KMS-11 (cell line): ENCODE data around the gene ECT2L.

Source experiments
- H2AFZ ChIP-seq: fragments of 200-600 bp; sonication (generic); 2 replicates; pipeline ENCODE4 v1.6.1; 2016; ENCODE audit warnings: antibody characterized with exemption, mixed run types, low read depth
- H3K27ac ChIP-seq: fragments of 200-600 bp; sonication (generic); 2 replicates; pipeline ENCODE4 v1.6.1; 2016; ENCODE audit warnings: mild to moderate bottlenecking, mixed run types
- H3K27me3 ChIP-seq: fragments of 200-600 bp; sonication (generic); 2 replicates; pipeline ENCODE4 v1.6.1; 2017; ENCODE audit warnings: mild to moderate bottlenecking, low read depth, mixed run types, moderate library complexity; ENCODE audit not compliant: insufficient read depth
- H3K36me3 ChIP-seq: fragments of 200-600 bp; sonication (generic); 2 replicates; pipeline ENCODE4 v1.6.1; 2017; ENCODE audit warnings: mild to moderate bottlenecking, mixed run types; ENCODE audit not compliant: insufficient read depth
- H3K4me1 ChIP-seq: fragments of 200-600 bp; sonication (generic); 2 replicates; pipeline ENCODE4 v1.6.1; 2016; ENCODE audit warnings: mild to moderate bottlenecking, low read depth, mixed run types; ENCODE audit not compliant: poor library complexity, severe bottlenecking
- H3K4me2 ChIP-seq: fragments of 200-600 bp; sonication (generic); 2 replicates; pipeline ENCODE4 v1.7.0; 2016; ENCODE audit warnings: mild to moderate bottlenecking, mixed run types
- H3K4me3 ChIP-seq: fragments of 200-600 bp; sonication (generic); IDR thresholded peaks from 2 replicates; pipeline ENCODE4 v1.6.1; 2017; ENCODE audit warnings: low read depth, low read length, mixed read lengths; ENCODE audit not compliant: insufficient read depth
- H3K79me2 ChIP-seq: fragments of 200-600 bp; sonication (generic); 2 replicates; pipeline ENCODE4 v1.6.1; 2016; ENCODE audit warnings: low read depth, mixed run types; ENCODE audit not compliant: insufficient read depth
- H3K9ac ChIP-seq: fragments of 200-600 bp; sonication (generic); 2 replicates; pipeline ENCODE4 v1.6.1; 2016; ENCODE audit warnings: mild to moderate bottlenecking, mixed run types
- H4K20me1 ChIP-seq: fragments of 200-600 bp; sonication (generic); 2 replicates; pipeline ENCODE4 v1.6.1; 2016; ENCODE audit warnings: mild to moderate bottlenecking, mixed run types; ENCODE audit not compliant: insufficient read depth
- TF ChIP-seq, protein P1 (sequence below): fragments of 200-600 bp; sonication (generic); conservative IDR thresholded peaks from 2 replicates; pipeline ENCODE4 v1.6.1; 2017; ENCODE audit warnings: low read depth, mild to moderate bottlenecking, antibody characterized with exemption, low read length, moderate library complexity, mixed read lengths

Gene ECT2L

DNA sequence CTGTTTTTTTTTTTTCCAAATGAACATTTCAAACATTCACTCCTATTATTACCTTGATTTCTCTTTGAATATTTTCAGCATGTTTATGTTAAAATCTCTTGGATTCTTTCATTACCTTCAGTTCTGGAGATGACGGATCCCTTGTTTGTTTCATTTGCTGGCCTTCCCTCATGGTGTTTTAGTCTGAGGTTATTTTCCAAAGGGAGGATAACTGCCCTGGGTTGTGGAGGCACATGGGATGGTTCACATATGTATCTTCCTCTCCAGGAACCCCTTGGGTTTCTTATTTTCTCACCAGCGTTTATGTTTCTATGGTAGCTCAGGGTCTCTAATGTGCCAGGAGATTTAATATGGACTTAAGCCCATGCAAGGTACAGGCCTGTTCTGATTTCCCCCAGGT is 36.3 kb downstream of the ECT2L start:
- H2AFZ ChIP-seq = no peak overlapping the region
- TF ChIP-seq, protein P1, sequence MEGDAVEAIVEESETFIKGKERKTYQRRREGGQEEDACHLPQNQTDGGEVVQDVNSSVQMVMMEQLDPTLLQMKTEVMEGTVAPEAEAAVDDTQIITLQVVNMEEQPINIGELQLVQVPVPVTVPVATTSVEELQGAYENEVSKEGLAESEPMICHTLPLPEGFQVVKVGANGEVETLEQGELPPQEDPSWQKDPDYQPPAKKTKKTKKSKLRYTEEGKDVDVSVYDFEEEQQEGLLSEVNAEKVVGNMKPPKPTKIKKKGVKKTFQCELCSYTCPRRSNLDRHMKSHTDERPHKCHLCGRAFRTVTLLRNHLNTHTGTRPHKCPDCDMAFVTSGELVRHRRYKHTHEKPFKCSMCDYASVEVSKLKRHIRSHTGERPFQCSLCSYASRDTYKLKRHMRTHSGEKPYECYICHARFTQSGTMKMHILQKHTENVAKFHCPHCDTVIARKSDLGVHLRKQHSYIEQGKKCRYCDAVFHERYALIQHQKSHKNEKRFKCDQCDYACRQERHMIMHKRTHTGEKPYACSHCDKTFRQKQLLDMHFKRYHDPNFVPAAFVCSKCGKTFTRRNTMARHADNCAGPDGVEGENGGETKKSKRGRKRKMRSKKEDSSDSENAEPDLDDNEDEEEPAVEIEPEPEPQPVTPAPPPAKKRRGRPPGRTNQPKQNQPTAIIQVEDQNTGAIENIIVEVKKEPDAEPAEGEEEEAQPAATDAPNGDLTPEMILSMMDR = no peak
- H3K4me1 ChIP-seq = no peaks in the 10 kb centered on the region
- H3K27me3 ChIP-seq = no peaks in the 10 kb centered on the region
- H4K20me1 ChIP-seq = no peaks in the 10 kb centered on the region
- H3K4me3 ChIP-seq = no peak overlapping the region
- H3K36me3 ChIP-seq = no peaks in the 10 kb centered on the region
- no peak overlapping the region for H3K9ac ChIP-seq
- no peak overlapping the region for H3K4me2 ChIP-seq
- H3K27ac ChIP-seq = no peak overlapping the region
- H3K79me2 ChIP-seq = no peaks in the 10 kb centered on the region

DNA sequence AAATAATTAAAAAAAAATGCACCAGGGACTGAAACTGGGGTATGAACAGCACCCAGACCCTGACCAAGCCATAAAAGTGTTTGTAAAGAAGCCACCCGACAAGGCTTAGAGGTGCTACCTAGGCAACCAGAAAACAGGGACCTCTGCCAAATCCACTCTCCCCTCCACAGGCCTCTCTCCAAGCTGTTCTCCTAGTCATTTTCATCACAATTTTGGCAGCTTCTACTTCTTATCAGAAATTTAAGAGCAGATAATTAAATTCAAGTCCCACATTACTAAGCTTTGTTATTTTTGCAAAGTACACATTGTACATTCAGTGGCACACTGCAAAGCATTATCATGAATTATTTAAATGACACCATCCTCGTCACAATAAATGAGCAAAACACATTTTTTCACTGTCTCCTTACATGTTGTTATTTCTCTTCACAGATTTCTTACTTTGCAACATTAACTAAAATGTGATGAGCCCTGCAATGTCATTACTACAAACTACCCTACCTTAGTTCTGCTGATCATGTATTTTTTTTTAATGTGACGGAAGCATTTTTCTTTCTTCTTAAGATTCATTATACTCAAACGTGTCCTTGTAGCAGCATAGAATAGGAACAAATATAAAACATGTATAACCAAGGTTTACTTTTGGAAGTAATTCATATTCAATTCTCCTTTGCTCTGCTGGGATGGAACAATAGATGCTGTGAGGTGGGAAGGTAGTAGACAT is 38.1 kb downstream of the ECT2L start:
- Histone ChIP-seq H4K20me1 (no peaks in the 10 kb centered on the region), H3K79me2 (no peaks in the 10 kb centered on the region)
- TF ChIP-seq, protein P1 = no peak

DNA sequence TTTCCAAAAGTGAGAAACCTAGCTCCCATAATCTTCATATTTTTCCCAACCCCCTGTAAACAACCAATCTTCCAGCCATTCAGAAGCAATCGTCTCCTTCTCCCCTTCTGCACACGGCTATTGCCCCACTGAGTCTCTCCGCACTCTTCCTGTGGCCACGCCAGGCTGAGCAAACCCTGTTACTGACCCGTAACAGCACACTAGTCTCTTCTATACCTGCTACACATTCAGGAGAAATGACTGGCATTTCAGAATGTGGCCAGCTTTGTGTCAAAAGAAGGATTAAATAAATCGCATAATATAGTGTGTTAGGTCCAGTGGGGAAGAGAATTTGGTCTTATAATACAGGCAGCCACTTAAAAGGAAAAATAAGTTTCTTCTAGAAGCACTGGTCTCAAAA is 41.4 kb downstream of the ECT2L start:
- H3K27me3 ChIP-seq = no peaks in the 10 kb centered on the region
- H3K79me2 ChIP-seq = no peaks in the 10 kb centered on the region
- no peak overlapping the region for H3K9ac ChIP-seq
- no peaks in the 10 kb centered on the region for H3K36me3 ChIP-seq
- H3K27ac ChIP-seq = no peak overlapping the region
- no peaks in the 10 kb centered on the region for H3K4me1 ChIP-seq
- H3K4me2 ChIP-seq = no peak overlapping the region
- no peak overlapping the region for H2AFZ ChIP-seq
- TF ChIP-seq, protein P1 = no peak
- H4K20me1 ChIP-seq = no peaks in the 10 kb centered on the region
- no peak overlapping the region for H3K4me3 ChIP-seq

More for the DNA sequence above, 38.1 kb downstream of the ECT2L start:
- Histone ChIP-seq H3K27ac (no peak overlapping the region), H3K4me2 (no peak overlapping the region), H3K36me3 (no peaks in the 10 kb centered on the region), H2AFZ (no peak overlapping the region), H3K9ac (no peak overlapping the region), H3K4me3 (no peak overlapping the region), H3K27me3 (no peaks in the 10 kb centered on the region), H3K4me1 (no peaks in the 10 kb centered on the region)

DNA sequence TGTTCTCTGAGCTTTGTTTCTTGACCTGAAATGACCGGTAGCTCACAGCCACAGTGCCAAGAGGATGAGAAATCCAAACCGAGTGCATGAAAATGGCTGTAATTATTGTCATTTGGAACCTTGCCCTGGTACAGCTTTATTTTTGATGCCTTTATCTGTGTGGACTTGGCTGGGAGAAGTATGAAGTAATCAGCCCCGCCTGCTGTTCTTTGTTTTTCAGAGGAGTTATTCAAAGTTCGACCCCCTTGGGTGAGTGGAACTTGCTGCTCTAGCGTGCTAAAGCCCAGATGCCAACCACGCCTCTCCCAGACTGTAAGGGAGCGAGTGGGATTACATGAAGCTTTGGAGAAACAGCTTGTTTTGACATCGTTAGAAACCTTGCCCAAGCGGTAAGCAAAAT is 48.3 kb downstream of the ECT2L start:
- Histone ChIP-seq H2AFZ (no peak overlapping the region), H3K4me3 (no peak overlapping the region), H3K79me2 (no peaks in the 10 kb centered on the region), H4K20me1 (no peaks in the 10 kb centered on the region), H3K36me3 (no peaks in the 10 kb centered on the region), H3K27ac (no peak overlapping the region), H3K4me1 (no peaks in the 10 kb centered on the region), H3K9ac (no peak overlapping the region), H3K27me3 (no peaks in the 10 kb centered on the region), H3K4me2 (no peak overlapping the region)
- TF ChIP-seq, protein P1 = no peak
